ENCODE measurements around the gene ZFAND3.

ZFAND3 gene

DNA sequence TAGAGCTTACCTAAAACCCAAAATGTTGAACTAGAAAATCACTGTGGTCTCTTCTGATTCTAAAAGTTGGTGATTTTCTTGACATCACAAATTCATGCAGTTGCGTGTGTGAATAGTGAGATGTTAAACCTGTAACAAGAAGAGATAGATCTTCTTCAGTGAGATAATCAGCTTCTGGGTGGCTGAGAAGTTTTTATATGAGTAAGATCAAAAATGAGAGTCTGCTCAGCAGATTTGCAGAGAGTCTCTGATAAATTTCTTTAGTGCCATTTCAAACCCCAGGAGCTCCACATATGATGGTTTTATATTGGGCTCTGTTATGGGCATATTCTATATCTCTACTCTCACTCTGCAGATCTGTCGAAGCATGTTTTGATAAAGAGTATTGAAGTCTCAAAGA lies 185.4 kb downstream of the ZFAND3 start:
- DNase-seq (ENCODE audit: low read depth), result no peak

DNA sequence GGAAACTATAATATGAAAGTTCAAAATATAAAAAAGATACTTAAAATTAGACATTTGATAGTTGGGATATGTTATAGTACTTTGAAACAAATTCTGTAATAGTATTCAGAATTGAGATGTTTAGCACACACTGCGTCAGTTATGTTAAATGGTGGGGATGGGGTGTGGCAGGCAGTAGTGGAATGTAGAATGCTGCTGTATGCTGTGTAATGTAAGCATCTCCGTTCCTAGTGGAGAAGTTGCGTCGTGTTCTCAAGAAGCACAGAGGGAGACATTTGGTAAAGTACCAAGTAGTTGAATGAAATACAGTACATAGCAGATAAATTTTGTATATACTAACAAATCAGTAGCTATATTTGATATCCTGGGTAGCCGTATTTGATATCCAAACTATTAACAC lies 192.4 kb downstream of the ZFAND3 start:
- DNase-seq (ENCODE audit: low read depth), result no peak

DNA sequence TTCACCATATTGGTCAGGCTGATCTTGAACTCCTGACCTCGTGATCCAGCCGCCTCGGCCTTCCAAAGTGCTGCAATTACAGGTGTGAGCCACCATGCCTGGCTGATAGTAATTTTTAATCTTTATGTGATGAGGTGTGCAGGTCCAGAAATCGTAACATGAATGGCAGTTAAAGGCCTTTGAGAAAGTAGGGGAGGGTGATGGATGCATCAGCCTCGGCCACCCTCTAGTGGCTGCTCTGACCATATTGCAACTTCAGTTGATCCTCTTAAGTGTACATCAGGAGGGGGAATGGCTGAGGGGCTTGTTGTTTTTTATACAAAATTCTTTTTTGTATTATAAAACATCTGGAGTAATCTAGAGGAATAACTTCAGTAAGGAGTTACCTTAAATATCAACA lies 193.0 kb downstream of the ZFAND3 start:
- no peak for DNase-seq (ENCODE audit: low read depth)

DNA sequence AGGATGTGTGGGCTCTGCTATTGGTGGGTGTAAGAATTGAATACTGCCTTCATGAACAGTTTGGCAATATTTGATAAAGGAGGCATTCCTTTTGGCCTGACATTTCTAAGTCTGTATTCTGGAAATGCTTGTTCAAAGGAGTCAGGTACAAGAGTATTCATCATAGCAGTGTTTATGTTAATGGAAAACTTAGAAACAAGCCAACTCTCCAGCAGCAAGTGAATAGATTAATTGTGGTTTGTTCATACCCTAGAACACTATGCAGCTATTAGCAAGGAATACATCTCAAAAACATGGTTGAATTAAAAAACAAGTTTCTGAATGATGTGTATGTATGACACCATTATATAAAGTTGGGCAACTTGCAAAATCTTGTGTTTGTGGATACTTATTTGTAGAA lies 195.8 kb downstream of the ZFAND3 start:
- no peak for DNase-seq (ENCODE audit: low read depth)

DNA sequence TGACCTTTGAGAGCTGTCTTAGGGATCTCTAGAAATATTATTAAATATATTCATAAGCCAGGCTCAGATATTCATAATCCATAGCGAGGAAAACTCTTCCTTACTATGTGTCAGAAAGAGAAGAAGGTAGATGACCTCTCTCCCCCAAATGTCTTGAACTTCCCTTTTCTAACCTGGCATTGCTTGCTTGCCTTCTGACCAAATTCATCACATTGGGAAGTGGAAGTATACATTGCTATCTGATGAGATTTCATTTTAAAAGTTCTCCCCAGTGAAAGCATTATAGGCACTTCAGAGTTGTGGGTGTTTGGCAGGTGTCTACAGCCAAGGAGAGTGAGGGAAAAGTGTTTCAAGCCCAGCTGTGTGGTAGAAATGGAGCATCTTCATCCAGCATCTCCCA lies 197.3 kb downstream of the ZFAND3 start:
- no peak for DNase-seq (ENCODE audit: low read depth)

DNA sequence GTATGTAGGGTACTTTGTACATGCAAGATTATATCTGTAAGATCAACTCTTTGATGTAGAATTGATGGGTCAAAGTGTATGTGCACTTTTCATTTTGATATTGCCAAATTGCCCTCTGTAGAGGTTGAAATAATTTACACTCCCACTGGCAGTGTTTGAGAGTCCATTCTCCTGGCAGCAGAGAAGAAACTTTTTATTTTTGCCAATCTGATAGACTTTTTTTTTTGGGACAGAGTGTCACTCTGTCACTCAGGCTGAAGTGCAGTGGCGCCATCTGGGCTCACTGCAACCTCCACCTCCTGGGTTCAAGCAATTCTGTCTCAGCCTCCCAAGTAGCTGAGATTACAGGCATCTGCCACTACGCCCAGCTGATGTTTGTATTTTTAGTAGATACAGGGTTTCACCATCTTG lies 199.2 kb downstream of the ZFAND3 start:
- DNase-seq (ENCODE audit: low read depth), result no peak

DNA sequence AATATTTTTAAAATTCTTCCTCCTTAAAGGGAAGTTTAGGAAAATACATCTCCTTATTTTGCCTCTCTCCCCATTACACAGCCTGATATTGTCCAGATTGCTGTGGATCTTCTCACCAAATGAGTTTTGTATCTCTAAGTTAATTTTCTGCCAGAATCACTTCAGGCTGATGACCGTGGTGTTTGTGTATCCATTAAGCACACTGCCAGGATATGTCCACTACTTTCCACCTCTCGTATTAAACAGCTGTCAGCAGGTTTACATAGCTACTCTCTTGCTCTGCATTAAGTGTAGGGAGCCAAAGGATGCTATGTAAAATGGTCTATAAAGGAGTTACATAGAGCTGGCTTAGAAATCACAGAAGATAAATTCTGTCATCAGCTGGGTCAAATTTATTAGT lies 201.1 kb downstream of the ZFAND3 start:
- DNase-seq (ENCODE audit: low read depth), result no peak

DNA sequence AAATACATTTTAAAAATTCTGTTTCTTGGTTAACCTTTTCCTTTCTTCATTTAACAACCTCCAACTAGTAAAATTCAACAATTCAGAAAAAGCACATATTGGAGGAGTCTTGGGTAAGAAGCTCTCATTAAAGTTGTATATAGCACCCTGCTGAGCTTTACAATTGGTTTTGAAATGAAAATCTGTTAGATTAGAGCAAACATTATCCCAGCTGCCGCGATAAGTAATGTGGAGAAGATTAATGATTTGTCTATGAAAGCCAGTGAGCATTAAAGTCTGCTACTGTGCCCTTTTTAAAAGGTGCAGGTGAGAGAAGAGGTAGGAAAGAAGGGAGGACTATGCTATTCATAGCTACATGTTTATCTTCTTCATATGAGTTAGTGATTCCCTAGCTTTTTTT lies 201.5 kb downstream of the ZFAND3 start:
- DNase-seq (ENCODE audit: low read depth), result no peak

DNA sequence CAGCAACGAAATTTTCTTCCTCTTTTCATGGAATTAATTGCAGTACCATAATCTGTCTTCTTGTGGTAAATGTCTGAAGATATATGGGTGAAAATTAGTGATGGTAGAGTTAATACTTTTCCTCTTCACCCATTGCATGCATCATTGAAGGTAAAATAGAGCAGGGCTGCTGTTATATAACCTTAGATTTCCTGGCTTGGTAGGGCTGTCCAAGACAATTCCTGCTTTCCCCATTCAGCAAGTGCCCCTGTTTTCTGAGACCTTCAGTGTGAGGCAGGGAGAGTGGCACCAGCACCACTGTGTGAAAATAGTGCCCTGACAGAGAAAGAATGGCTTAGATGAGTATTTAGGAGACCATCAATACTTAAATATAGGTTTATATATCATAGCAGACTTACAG lies 202.0 kb downstream of the ZFAND3 start:
- no peak for DNase-seq (ENCODE audit: low read depth)

DNA sequence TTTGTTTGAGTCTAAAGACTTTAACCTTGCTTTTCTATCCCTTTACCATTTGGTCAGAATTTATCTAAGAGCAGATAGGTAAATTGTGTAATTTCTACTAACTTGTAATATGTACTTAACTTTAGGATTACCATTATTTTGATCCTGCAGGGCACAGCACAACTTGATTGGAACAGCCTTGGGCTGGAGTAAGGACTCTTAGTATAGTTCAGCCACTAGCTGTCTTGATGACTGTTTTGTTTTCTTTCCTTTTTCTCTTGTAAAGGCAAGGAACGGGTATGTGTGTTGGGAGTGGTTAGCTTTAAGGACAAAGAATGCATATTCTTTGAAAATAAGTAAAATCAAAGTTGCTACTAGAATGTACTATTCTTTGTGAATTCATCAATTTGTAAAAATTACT lies 203.2 kb downstream of the ZFAND3 start:
- no peak for DNase-seq (ENCODE audit: low read depth)

DNA sequence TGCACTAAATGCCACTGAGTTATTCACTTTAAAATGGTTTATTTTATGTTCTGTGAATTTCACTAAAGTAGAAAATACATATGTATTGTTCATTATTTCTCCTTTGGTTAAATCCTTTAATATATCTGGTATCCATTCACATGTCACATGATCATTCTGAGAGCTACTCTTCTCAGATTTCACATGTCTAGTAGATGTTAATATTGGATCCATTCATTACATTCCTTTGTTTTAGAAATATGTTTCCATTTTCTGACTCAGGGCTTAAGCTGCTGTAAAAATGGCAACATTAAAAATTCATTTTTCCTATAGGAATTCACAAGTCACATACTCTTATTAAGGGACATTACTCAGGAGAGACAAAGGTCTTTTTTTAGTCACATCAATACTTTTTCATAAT lies 205.4 kb downstream of the ZFAND3 start:
- no peak for DNase-seq (ENCODE audit: low read depth)

DNA sequence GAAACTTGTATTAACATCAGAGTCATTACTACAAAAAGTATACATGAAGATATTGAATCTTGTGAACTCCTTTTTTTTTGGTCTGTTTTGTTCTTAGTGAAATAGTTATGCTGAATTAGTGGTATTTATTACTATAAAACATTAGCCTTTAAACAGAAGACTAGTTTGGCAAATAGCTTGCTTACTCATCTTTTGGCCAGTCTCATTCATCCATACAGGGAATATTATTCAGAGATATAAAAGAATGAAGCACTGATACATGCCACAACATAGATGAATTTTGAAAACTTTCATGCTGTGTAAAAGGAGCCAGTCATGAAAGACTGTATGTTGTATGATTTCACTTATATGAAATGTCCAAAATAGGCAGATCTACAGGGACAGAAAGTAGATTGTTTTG lies 205.9 kb downstream of the ZFAND3 start:
- no peak for DNase-seq (ENCODE audit: low read depth)

DNA sequence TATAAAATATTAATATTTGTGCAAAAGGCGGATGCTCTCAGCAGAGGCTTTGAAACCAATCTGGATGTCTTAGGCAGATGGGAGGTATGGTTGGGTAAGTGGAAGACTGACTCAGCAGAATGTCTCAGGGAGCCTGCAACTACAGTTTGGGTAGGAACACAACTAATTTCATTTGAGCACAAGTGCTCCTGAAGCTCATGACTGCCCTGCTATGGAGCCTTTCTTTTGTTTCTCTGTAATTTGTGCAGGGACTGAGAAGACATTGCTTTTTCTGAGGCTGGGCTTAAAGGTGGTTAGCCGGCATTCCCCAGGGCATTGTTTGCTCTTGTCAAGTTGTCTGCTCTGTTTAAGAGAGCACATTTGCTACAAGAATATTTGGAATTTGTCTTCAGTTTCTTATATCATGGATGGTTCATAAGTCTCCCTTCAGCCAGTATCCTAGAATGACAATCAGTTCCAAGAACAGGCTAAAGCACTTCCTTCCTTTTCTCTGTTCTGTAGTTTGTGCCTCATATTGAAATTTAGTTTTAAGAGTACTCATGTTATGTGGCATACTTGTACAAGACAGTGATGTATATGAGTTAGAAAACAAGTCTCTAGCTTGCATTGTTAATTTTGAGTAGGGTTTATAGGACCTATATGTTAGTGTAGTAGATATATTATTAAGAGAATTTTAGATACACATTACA lies 208.3 kb downstream of the ZFAND3 start:
- no peak for DNase-seq (ENCODE audit: low read depth)

DNA sequence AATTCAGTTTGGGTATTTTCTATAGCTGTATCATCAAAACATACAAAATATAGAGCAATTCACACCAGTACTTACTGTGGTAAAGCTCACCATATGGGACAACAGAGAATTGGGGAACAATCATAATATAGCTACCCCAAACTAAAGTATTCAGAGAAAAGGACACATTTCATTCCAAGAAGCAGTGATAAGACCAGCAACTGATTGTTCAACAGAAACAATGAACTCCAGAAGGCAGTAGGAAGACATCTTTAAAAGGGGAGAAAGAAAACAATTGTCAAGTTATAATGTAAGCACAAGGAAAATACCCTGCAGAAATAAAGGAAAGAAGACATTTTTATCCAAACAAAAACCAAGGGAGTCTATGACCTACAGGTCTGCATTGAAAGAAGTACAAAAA lies 210.9 kb downstream of the ZFAND3 start:
- DNase-seq (ENCODE audit: low read depth), result no peak

DNA sequence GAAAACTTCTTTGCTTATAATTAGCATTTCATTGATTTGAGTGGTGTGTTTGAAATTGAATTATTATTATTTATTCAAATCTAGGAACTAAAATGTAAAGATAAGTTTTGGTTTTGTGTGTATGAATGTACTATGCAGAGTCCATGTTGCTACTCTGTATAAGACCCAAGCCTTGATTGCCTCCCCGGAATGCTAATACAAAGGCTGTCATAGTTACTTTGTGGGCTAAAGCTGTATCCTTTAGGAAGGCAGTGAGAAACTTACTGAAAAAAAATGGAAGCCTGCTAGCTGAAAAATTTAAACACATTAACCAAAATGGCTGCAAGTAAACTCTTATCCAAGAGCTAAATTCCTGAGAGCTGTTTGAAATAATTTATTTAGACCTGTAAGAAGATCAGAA lies 213.3 kb downstream of the ZFAND3 start:
- no peak for DNase-seq (ENCODE audit: low read depth)

DNA sequence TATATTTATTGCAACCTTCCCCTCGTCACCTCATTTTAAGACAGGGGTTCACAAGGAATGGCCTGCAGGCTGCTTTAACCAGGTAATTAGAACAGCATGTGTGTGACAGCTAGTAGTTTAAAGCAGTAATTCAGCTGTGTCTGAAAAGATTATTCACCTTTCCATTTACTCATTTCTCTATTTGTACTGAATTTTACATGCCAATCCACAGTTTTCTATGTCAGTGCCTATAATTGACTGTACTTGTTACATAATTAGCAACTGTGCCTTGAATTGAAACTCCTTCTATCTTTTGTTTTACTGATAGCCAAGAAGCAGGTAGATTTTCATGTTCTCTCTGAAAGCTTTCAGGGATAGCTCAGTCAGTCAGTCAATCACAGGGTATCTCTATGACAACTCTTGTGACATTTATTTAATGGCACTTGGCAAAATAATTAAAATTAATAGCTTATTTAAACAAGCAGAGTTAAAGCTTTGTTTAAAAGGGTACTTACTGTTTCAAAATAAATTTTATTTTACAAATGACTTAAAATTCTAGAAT lies 214.0 kb downstream of the ZFAND3 start:
- no peak for DNase-seq (ENCODE audit: low read depth)

DNA sequence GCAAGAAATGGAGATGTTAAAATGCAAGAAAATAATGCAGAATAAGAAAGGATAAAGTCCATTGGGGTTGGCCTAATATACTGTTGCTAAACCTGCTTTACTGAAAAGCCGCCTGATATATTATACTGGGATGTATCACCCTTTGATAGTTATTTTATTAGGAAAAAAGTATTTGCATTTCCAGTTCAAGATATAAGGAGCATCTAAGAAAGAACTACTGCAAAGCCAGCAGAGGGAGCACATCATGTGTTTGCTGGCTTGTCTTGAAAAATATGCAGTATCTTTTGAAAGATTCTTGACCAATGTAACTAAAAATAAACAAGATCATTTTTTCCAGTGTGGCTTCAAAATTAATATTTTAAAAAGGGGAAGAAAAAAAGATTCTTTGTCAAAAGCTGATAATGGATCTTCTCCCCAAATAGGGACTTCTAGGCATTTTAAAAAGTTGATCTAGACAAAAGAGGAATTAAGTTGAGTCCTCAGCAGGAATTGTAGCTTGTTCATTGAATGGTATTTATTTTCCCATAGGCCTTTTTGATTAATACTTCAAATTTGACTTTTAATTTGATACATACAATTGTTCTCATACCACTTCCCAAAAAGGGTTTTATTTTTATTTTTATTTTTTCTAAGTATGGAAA lies 214.9 kb downstream of the ZFAND3 start:
- no peak for DNase-seq (ENCODE audit: low read depth)

DNA sequence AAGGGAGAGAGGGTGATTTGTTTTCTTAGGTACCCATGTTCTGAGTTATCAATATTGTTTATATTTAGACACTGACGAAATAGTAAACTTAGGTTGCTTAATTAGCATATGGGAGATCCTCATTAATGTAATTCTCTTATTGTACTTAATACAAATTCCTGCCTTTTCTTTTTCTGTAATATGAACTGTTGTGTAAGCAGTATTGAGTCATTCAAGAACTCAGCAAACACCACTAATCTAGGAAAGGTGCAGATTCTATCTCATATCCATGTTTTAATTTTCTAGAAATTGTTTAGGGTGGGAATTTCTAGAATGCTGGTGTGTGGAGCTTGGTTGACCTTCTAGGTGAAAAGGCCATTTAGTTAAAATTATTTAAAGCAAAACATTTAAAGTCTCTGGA lies 216.0 kb downstream of the ZFAND3 start:
- no peak for DNase-seq (ENCODE audit: low read depth)

DNA sequence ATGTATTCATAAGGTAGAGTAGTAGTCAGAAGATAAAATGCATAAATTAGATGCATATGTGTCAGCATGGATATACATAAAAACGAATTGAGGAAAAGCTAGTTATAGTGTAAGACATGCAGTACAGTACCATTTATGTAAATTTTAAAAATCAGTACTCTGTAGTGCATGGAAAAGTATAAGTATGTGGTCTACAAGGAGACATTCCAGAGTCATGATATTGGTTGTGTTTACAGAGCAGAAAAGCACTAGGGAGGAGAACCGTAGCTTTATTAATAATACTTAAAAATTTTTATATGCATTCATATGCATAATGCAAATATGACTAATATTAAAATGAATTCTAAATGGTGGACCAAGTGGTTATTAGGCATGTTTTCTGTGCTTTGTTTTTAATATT lies 220.0 kb downstream of the ZFAND3 start:
- DNase-seq (ENCODE audit: low read depth), result no peak

DNA sequence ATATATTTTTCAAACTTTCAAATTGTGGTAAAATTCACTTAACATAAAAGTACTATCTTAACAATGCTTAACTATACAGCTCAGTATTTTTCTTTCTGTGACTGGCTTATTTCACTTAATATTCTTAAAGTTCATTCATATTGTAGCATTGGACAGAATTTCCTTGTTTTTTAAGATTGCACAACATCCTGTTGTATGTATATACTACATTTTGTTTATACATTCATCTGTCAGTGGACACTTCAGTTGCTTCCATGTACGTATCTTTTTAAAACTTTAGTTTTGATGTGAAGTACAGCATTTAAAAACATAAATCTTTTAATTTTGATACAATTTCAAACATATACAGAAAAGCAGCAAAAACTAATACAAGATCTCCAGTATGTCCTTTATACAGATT lies 220.7 kb downstream of the ZFAND3 start:
- no peak for DNase-seq (ENCODE audit: low read depth)

DNA sequence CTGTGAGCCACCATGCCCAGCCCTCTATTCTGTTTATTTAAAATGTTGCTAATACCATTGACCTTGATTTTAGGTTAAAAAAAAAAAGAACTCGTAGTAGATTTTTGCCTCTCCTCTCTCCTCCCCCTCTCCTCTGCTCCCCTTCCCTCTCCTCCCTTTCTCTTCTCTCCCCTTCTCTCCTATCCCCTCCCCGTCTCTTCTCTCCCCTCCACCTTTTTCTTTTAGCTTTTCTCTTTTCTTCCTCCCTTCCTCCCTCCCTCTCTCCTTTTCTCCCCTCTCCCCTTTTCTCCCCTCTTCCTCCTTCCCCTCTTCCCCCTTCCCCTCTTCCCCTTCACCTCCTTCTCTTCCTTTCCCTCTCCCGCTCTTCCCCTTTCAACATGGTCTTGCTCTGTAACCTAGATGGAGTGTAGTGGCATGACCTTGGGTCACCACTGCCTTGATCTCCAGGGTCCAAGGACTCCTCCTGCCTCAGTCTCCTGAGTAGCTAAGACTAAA lies 223.8 kb downstream of the ZFAND3 start:
- no peak for DNase-seq (ENCODE audit: low read depth)

DNA sequence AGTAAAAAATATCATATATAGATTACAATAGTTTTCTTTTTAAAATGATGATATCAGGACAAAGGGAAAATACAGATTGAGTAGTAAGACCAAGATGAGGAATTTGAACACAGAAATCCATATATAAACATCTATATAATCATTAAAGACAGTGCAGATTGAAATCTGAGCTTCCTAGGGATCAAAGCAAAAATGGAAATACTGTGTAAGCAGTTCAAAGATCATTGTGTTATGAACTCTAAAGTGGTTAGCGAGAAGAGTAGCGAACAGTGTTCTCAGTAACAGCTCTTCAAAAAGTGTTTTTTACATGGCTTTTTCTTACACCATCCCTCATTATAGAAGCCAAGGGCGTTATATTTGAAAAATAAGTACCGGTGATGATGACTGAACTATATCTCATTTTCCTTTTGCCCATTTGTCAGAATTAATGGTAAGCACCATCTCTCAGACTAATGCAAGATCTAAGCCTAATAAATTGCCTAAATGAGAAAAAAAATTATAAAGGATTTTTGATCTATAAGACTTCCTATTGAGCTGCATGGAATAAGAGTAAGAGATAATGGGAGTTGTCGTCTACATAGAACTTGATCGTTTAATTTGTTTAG lies 226.3 kb downstream of the ZFAND3 start:
- no peak for DNase-seq (ENCODE audit: low read depth)

DNA sequence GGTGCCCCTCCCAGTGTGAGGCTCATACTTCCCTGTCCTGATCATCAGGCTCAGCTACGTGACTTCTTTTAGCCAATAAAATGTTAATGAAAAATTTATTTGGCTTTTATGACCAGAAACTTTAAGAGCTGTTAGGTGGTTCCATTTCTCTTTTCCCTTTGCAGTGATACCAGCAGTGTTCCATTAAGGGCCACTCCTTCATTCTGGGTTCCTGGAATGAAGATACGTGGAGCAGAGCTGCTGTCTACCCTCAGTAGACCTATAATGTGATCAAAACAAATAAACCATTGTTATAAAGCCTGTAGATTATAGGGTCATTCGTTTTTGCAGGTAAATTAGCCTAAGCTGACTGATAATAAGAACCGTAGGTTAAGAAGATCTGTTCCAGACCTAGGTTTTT lies 228.0 kb downstream of the ZFAND3 start:
- no peak for DNase-seq (ENCODE audit: low read depth)

Data from T-helper 22 cell (primary cell).